Activated CD8-positive, alpha-beta memory T cell treated with anti-CD3 and anti-CD28 coated beads, Interleukin-2, amount 50 U/mL, for 1 hour (primary cell): ENCODE results near the gene GUCY2F.

Source experiments
- DNase-seq: peaks from one replicate; pipeline ENCODE4 v3.0.0-alpha.2; 2020; ENCODE audit errors: extremely low read depth

GUCY2F gene

DNA sequence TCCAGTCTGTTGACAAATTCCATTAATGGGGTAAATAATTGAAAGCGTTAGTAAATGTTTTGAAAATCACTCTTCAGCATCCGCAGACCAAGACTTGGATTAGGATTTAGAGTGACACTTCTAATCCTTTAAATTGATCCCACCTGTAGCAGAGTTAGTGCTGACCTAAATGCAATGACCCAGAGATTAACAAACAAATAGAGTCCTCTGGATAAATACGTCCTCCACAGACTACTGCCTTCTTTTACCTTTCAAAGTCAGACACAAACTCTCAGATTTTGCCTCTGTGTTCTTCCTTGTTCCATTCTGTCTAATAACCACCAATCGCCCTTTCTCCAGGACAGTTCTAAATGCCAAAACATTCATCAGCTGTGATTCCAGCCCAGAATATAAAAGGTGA, at the start of gene GUCY2F:
Gene GUCY2F, minus strand, starts transcription at position 101 of the 400 bp plus-strand sequence. CDS start 6,150 bp downstream, outside the sequence.
- no peak for DNase-seq

DNA sequence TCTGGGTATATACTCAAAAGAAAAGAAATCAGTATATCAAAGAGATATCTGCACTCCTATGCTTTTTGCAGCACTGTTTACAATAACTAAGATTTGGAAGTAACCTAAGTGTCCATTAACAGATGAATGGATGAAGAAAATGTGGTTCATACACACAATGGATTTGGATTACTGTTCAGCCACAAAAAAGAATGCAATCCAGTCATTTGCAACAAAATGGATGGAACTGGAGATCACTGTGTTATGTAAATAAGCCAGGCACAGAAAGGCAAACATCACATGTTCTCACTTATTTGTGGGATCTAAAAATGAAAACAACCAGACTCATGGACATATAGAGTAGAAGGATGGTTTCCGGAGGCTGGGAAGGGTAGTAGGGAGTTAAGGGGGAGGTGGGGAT, 37.1 kb upstream of the GUCY2F start:
- DNase-seq = no peak

- DNase-seq = no peak
Measured at GRCh38 chrX:109511113-109511512, 29.2 kb upstream of the GUCY2F start.

DNA sequence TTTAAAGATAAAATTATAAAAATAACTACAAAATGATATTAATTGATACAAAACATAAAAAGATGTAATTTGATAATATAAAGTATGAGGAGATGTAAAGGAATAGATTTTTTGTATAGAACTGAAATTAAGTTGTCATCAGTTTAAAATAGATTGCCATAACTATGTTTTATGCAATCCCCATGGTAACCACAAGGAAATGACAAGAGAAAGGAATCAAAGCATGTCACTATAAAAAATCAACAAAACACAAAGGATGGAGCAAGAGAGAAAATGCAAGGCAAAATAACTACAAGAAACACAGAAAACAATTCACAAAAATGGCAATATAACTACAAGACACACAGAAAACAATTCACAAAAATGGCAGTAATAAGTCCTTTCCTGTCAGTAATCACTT, 27.0 kb upstream of the GUCY2F start:
- no peak for DNase-seq

DNA sequence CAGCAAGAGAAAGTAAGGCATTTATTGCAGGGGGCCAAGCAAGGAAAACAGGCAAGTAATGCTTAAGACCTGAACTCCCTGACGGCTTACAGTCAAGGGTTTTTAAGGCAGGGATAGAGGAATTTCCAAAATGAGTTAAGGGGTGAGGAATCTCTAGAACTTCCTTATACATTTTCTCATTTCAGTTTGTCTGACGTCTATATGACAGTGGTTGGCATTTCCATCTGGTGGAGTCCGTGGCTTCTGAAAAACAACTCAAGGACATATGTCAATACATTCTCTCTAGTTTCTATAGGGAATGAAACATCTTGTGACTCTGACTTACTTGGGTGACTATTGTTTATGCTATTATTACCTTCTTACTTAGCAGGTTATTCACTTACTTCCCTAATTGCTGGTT, 19.3 kb upstream of the GUCY2F start:
- no peak for DNase-seq

GRCh38 chrX:109498434-109498833, 16.5 kb upstream of the GUCY2F start:
- DNase-seq = no peak

- DNase-seq = no peak
Measured at GRCh38 chrX:109489174-109489573, 7.3 kb upstream of the GUCY2F start.

DNA sequence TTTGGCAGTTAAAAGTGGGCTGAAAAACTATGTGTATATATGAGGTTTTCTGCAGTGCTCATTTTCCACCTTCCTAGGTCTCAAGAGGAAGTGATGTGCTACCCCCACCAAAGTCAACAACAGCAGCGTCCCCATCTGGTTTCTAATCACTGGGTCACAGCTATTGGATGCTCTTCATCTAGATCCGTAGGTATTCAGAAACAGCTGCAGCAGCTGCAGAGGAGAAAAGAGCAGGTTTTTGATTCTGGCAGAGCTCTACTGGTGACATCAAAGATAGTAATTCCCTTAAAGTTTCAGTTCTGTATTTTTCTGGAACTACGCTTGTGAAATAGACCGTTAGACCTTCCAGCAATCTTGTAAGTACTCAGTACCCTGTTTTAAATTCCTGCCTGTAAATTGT, 5.8 kb upstream of the GUCY2F start:
- no peak for DNase-seq

DNA sequence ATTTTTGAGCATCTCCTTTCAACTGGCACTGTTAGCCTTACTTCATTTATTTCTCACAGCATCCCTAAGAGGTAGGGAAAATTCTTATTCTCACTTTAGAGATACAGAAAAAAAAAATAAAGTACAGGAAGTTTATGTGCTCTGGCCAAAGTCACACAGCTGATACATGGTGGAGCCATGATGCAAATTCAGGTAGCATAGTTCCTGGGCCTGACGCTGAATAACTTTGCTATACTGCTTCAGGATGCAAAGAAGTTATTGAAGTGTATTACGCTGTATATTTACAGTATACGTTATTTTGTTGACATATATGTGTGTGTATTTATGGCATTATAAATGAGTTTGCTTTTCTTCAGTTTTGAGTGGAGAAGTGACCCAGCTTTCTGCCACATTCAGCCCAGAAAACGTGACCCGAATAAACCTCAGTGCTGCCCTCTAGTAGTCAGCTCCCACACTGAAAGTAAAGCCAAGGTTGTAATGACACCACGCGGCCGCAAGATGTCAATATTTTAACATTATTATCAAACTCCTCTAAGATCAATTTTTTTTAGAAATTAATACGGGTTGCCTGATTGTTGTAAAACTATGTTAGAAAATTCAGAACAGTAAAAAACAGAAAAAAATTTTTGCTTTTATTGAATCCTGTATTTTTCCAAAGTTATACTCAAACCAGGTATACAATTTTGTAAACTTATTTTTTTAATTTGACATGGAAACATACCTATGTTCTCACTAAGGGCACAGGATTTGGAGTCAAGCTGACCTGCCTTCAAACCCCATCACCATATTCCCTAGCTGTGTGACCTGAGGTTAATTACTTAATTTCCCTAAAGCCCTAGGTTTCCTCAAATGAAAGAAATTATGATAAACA, 3.8 kb upstream of the GUCY2F start:
- DNase-seq = peak; percentile 17

GRCh38 chrX:109484886-109485285, 3.0 kb upstream of the GUCY2F start:
- DNase-seq = no peak

GRCh38 chrX:109475174-109475891, 6.6 kb downstream of the GUCY2F start:
- DNase-seq = no peak

DNA sequence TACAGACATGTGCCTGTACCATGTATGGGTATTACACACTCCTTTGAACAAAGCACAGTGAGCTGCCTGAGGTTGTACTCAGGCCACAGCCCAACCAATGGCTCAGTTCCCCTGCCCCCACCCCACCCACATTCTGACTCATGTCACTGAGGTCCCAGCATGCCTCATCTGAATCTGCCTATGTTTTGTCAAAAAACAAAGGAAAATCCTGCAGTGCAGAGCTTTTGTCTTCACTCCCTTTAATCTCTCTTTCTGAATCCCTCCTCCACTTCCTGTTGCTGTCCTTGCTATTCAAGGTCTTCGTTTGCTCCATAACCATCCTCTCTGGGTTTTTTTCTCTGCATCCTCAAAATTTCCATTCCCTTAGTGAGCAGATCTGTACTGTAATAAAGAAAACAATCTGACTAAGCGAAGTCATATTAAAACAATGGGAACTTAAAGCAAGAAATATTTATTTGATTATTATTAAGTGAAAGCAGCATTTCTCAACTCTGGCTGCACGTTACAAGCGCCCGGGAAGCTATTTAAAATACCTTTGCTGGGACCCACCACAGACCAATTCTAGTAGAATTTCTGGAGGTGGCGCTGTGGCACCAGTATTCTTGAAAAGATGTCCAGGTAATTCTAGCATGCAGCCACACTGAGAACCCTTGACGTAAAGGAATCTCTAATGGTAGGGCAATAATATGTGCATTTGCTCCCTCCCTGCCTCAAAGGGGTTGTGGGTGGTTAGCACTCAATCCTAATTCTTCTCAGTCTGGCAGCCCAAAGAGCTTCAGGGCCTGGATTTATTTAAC, 8.7 kb downstream of the GUCY2F start:
- no peak for DNase-seq

DNA sequence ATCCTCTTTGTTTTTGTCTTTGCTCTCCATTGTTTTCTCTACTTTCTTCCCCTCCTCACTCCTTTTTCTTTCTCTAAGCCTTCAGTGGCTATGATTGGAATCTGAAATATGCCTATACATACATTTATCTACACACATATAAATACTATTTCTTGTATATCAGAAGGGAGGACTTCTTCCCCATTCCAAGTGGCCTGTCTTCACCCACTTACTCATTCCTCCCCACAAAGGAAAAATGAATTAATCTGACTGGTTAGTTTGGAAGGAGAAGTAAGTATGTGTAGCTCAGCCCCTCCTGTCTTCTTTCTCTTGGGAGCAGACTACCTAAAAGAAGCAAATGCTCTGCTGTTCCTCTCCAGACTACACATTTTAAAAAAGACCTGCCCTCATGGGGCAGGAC, 17.7 kb downstream of the GUCY2F start:
- DNase-seq = no peak

DNA sequence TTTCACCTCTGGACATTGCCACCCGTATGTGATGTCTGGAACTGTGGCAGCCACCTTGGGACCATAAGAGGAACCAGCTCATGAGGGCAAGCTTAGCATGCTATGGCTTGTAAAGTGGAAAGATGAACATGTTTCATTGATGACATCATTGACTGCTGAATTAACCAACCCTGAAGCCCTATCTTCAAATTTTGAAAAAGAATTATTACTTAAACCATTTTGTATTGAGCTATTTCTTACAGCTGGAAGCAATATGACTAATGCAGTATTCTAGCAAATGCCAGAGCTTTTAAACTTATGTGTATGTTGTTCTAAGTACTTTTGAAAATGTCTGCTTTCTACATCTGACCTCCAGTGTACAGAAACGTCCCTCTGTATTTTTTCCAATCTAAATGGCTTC, 18.1 kb downstream of the GUCY2F start:
- DNase-seq = no peak

- no peak for DNase-seq
Measured at GRCh38 chrX:109448282-109448938, 33.5 kb downstream of the GUCY2F start.

DNA sequence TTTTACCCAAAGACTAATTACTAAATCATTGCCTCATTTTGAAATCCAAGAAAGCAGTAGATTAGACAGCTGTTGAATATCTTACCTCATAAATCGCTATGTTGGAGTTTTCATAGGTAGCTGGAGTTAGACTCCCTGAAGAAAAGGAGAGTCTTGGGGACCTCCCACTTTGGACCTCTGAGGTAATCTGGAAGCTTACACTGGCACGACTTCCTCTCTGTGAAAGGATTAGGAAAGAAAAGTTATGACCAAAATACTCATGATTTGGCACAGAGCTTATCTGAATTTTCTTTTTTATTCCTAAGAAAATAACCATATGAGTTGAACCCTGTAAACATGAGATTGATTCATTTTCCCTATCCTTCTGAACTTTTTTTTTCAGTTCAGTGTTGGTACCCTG, 40.6 kb downstream of the GUCY2F start:
- no peak for DNase-seq

DNA sequence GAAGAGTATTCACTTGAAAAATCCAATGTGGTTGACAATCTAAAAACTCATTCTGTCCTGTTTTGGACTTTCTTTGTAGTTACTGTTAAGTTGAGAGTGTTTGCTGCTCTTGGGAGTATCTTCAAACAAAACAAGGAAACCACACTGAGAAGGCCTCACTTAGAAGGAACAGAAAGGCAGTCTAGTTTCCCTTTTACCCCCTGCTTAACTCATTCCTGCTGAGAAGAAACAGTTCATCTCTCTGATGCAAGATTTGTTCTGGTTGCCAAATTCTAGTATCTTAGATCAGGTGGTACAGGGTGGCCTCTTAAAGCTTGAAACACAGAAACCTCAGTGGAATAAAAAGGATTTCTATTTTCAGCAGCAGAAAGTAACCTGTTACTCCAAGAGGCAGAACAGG, 41.4 kb downstream of the GUCY2F start:
- no peak for DNase-seq

DNA sequence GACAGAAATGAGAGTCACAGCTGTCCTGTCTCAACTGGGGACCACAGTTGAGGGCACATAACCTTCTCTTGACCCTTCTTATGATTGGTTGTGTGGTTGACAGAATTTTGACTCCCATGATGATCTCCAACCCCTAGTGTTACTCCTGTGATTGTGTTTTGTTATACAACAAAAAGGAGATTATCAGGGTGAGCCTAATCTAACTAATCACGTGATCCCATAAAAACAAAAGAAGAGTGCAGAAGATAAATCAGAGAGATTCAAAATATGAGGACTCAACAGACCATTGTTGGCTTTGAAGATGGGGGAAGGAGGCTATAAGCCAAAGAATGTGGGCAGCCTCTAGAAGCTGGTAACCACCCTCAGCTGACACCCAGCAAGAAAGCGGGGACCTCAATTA, 72.7 kb downstream of the GUCY2F start:
- no peak for DNase-seq

GRCh38 chrX:109403922-109404321, 78.0 kb downstream of the GUCY2F start:
- no peak for DNase-seq

- no peak for DNase-seq
Measured at GRCh38 chrX:109399831-109400230, 82.1 kb downstream of the GUCY2F start.

DNA sequence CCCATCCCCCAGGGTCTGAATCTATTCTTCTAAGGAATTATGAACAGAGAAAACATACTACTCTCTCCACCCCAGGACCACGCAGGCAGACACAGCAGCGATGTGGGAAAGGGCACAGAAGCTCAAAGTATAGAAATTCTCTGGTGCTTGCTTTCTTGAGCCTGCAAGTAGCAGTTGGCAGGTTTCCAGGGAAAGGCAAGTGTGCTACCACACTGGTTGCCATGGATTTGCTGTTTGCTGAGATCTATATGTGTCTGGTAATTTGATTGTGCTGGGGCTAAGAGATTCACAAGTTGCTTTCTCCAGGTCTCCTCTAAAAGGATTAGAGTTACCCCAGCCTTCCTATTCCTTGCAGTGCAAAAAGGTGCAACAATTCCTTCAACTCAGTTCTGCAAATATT, 83.1 kb downstream of the GUCY2F start:
- DNase-seq = no peak

GRCh38 chrX:109398061-109398460, 83.8 kb downstream of the GUCY2F start:
- DNase-seq = no peak
